Measurements from ENCODE around the gene RAD9B. TPM values are rescaled to one million over a fixed set of nuclear protein-coding genes. Genes with fewer than 3 reads are reported as not detected.
A peak's percentile ranks its signal among the peaks of the same experiment; 100 is the strongest.

The RAD9B gene
- total RNA-seq, 2 donors from 2014 or later: 0.41 to 5.1 TPM

DNA sequence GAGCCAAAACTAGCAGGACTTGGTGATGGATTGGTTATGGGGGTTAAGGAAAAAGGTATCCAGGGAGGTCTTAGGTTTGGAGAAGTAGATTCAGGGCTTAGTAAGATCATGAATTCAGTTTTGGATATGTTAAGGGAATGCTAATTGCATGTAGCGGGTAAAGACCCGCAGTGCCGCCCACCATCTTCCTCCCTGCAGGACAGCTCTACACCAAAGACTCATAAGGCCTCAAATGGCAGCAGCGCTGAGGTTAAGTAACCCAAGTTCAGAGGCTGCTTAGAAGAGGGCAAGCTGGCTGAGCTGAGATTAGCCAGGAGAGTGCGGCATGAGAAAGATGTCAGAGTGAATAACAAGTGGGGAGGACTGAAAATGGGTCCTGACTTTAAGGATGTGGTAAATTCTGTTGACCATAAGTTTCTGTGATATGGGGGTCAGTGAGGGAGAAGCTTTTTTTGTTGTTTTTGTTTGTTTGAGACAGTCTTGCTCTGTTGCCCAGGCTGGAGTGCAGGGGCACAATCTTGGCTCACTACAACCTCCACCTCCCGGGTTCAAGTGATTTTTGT, 26.2 kb downstream of the RAD9B start:
- no peak for DNase-seq (ENCODE audit: low spot score)
- TF ChIP-seq, protein P1, sequence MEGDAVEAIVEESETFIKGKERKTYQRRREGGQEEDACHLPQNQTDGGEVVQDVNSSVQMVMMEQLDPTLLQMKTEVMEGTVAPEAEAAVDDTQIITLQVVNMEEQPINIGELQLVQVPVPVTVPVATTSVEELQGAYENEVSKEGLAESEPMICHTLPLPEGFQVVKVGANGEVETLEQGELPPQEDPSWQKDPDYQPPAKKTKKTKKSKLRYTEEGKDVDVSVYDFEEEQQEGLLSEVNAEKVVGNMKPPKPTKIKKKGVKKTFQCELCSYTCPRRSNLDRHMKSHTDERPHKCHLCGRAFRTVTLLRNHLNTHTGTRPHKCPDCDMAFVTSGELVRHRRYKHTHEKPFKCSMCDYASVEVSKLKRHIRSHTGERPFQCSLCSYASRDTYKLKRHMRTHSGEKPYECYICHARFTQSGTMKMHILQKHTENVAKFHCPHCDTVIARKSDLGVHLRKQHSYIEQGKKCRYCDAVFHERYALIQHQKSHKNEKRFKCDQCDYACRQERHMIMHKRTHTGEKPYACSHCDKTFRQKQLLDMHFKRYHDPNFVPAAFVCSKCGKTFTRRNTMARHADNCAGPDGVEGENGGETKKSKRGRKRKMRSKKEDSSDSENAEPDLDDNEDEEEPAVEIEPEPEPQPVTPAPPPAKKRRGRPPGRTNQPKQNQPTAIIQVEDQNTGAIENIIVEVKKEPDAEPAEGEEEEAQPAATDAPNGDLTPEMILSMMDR (IDR thresholded peaks at IDR 0.05): no peak
- TF ChIP-seq POLR2A (IDR thresholded peaks at IDR 0.05) (no peak), POLR2AphosphoS5 (IDR thresholded peaks at IDR 0.05) (no peak)
- H3K36me3 ChIP-seq: no peaks in the 10 kb centered on the region
- H3K4me3 ChIP-seq: no peak overlapping the region
- H3K9me3 ChIP-seq: no peaks in the 10 kb centered on the region
- H3K4me1 ChIP-seq (replicated peaks): peaks cover 7% of the 10 kb centered on the region
- H3K27ac ChIP-seq: no peak overlapping the region
- WGBS: 96% methylated on average over 6 of the region's 6 CpGs
- intact Hi-C loops (cut with DNase I): no loop called here
- no peaks in the 10 kb centered on the region for H3K27me3 ChIP-seq (replicated peaks; ENCODE audit: insufficient read depth)

DNA sequence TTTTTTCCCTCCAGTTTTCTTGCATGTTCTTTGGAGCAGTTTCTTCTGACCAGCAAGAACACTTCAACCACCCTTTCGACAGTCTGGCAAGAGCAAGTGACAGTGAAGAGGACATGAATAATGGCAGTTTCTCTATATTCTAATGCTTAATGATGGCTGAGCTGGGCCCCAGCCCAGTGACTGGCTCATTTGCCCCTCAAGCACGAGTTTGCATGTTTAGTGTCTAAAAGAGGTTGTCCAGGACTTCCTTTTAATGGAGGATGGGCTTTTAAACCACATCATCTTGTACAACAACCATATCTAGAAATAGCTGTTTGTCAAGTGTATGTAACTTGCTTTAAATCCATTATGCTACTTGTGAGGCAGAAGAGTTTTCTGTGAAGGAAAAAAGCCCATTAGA, 28.4 kb downstream of the RAD9B start:
- Histone ChIP-seq H3K27me3 (replicated peaks; ENCODE audit: insufficient read depth) (no peaks in the 10 kb centered on the region), H3K36me3 (no peaks in the 10 kb centered on the region), H3K9me3 (no peaks in the 10 kb centered on the region), H3K4me1 (replicated peaks) (peaks cover 12% of the 10 kb centered on the region), H3K27ac (no peak overlapping the region), H3K4me3 (no peak overlapping the region)
- intact Hi-C loops (cut with DNase I): no loop called here
- TF ChIP-seq, protein P1 (IDR thresholded peaks at IDR 0.05): no peak
- no peak for TF ChIP-seq POLR2A (IDR thresholded peaks at IDR 0.05)
- TF ChIP-seq POLR2AphosphoS5 (IDR thresholded peaks at IDR 0.05): no peak
- WGBS: 63% methylated on average over 2 of the region's 2 CpGs
- no peak for DNase-seq (ENCODE audit: low spot score)

DNA sequence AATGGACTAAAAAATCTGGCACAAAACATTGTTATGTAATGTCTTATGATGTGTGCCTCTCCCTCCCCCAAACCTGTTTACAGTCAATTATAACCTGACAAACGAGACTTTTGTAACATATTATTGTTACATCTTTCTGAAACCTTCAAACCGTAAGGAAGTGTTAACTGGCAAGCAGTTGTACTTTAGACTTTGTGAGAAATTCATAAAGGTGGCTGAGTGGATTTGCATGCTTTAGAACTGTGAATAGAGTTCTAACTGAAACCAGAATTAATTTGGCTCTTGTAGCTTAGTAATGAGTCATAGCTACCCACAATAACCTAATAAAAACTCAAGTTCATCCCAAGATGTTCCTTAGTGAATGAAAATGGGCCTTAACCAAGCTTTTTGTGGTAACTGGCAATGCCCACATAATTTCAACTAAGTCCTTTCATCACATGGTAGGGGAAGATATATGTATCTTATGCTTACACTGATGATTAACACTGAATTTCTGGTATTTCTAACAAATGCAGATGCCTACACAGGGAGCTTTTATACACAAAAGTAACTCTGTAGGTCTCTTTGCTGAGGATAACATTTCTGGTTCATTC, 29.7 kb downstream of the RAD9B start:
- no peaks in the 10 kb centered on the region for H3K27me3 ChIP-seq (replicated peaks; ENCODE audit: insufficient read depth)
- no peaks in the 10 kb centered on the region for H3K36me3 ChIP-seq
- H3K9me3 ChIP-seq: no peaks in the 10 kb centered on the region
- H3K4me3 ChIP-seq: no peak overlapping the region
- WGBS: 17% methylated on average over 2 of the region's 2 CpGs
- DNase-seq (ENCODE audit: low spot score): no peak
- H3K27ac ChIP-seq: peak overlapping the region; percentile 0 to 50
- intact Hi-C loops (cut with DNase I): no loop called here
- TF ChIP-seq POLR2AphosphoS5 (IDR thresholded peaks at IDR 0.05): peak; percentile 49
- TF ChIP-seq POLR2A (IDR thresholded peaks at IDR 0.05): no peak
- peaks cover 12% of the 10 kb centered on the region for H3K4me1 ChIP-seq (replicated peaks)

DNA sequence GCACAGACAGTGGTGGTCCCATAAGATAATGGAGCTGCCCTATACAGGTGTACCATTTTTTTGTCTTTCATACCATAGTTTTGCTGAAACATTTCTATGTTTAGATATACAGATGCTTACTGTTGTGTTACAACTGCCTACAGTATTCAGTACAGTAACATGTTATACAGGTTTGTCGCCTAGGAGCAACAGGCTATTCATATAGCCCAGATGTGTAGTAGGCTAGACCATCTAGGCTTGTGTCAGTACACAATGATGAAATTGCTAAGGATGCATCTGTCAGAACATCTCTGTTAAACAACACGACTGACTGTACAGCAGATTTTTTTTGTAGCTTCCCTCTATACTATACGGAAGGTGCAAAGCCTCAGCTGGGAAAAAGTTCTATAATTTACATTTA, 30.5 kb downstream of the RAD9B start:
- Histone ChIP-seq H3K4me1 (replicated peaks) (peaks cover 12% of the 10 kb centered on the region), H3K27ac (no peak overlapping the region), H3K9me3 (no peaks in the 10 kb centered on the region), H3K4me3 (no peak overlapping the region), H3K27me3 (replicated peaks; ENCODE audit: insufficient read depth) (no peaks in the 10 kb centered on the region), H3K36me3 (no peaks in the 10 kb centered on the region)
- TF ChIP-seq POLR2AphosphoS5 (IDR thresholded peaks at IDR 0.05): no peak
- no peak for TF ChIP-seq POLR2A (IDR thresholded peaks at IDR 0.05)
- TF ChIP-seq, protein P1 (IDR thresholded peaks at IDR 0.05): no peak
- WGBS: 90% methylated on average over 3 of the region's 3 CpGs
- DNase-seq (ENCODE audit: low spot score): no peak
- intact Hi-C loops (cut with DNase I): no loop called here

DNA sequence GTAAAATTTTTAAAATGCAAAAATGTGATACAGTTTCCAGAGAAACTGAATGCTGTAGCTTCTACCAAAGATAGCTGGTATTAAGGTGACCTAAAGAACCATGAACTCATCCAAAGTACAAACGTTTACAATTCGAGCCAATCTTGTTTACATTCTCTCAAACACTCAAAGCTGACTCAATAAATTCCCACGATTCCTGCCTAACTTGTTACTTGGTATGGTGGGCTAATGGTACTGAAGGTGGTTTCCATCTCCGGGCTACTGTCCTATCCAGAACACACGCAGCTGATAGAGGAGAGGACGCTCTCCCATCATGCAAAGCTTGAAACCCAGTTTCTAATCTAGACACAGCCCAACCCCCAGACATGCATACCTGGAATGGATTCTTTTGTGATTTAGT, 31.5 kb downstream of the RAD9B start:
- no peaks in the 10 kb centered on the region for H3K27me3 ChIP-seq (replicated peaks; ENCODE audit: insufficient read depth)
- no peak for DNase-seq (ENCODE audit: low spot score)
- TF ChIP-seq, protein P1 (IDR thresholded peaks at IDR 0.05): no peak
- TF ChIP-seq POLR2AphosphoS5 (IDR thresholded peaks at IDR 0.05) (no peak), POLR2A (IDR thresholded peaks at IDR 0.05) (no peak)
- intact Hi-C loops (cut with DNase I): no loop called here
- H3K4me1 ChIP-seq (replicated peaks): peaks cover 12% of the 10 kb centered on the region
- H3K4me3 ChIP-seq: no peak overlapping the region
- no peaks in the 10 kb centered on the region for H3K36me3 ChIP-seq
- no peak overlapping the region for H3K27ac ChIP-seq
- WGBS: 43% methylated on average over 6 of the region's 6 CpGs
- no peaks in the 10 kb centered on the region for H3K9me3 ChIP-seq

Measured in prostate gland (tissue), 2 donors.